ENCODE results near the gene VEZT. TPM values are rescaled to one million over a fixed set of nuclear protein-coding genes. Genes with fewer than 3 reads are reported as not detected.

VEZT gene
- total and polyA plus RNA-seq, 3 experiments from 2014 or later: 25.7 to 53.6 (median 46.8) TPM

- Mint-ChIP-seq H3K27me3 (no peaks in the 10 kb centered on the region), H3K4me3 (no peak overlapping the region), H3K9me3 (no peaks in the 10 kb centered on the region), H3K4me1 (peaks cover 28 to 56% (median 43%) of the 10 kb centered on the region in 3 donors), H3K36me3 (peaks cover 4 to 31% (median 11%) of the 10 kb centered on the region in 3 donors), H3K27ac (no peak overlapping the region)
- Histone ChIP-seq H3K9me3 (ENCODE audit: low read length) (no peaks in the 10 kb centered on the region), H3K36me3 (ENCODE audit: insufficient read depth, low read length) (no peaks in the 10 kb centered on the region), H3K4me3 (ENCODE audit: low read length) (no peak overlapping the region), H3K27me3 (ENCODE audit: insufficient read depth, low read length, poor library complexity, severe bottlenecking) (no peaks in the 10 kb centered on the region), H3K4me1 (ENCODE audit: insufficient read depth, low read length) (peaks cover 9% of the 10 kb centered on the region), H3K27ac (ENCODE audit: low read depth, low read length) (no peak overlapping the region)
- ChIA-PET CTCF (no interaction called here), POLR2A (no interaction called here)
- no peak for DNase-seq
Observed at GRCh38 chr12:95241761-95242506, 24.3 kb downstream of the VEZT start.

- ChIA-PET POLR2A (interaction anchor here (0.6 kb wide), 1 partner anchor 240 kb away, joined by 6 read pairs; the partner anchor contains the start of gene NDUFA12), CTCF (no interaction called here)
- Mint-ChIP-seq H3K4me1 (peaks cover 23 to 50% (median 40%) of the 10 kb centered on the region in 3 donors), H3K27ac (no peak overlapping the region), H3K27me3 (no peaks in the 10 kb centered on the region), H3K36me3 (peaks cover 4 to 26% (median 6%) of the 10 kb centered on the region in 3 donors), H3K9me3 (no peaks in the 10 kb centered on the region), H3K4me3 (no peak overlapping the region)
- H3K27ac ChIP-seq (ENCODE audit: low read depth, low read length): no peak overlapping the region
- H3K4me1 ChIP-seq (ENCODE audit: insufficient read depth, low read length): no peaks in the 10 kb centered on the region
- no peak overlapping the region for H3K4me3 ChIP-seq (ENCODE audit: low read length)
- no peaks in the 10 kb centered on the region for H3K27me3 ChIP-seq (ENCODE audit: insufficient read depth, low read length, poor library complexity, severe bottlenecking)
- DNase-seq: no peak
- no peaks in the 10 kb centered on the region for H3K36me3 ChIP-seq (ENCODE audit: insufficient read depth, low read length)
- no peaks in the 10 kb centered on the region for H3K9me3 ChIP-seq (ENCODE audit: low read length)
Observed at GRCh38 chr12:95243497-95244183, 26.0 kb downstream of the VEZT start.

GRCh38 chr12:95244350-95244749 lies 26.7 kb downstream of the VEZT start:
- Histone ChIP-seq H3K4me3 (ENCODE audit: low read length) (no peak overlapping the region), H3K27ac (ENCODE audit: low read depth, low read length) (no peak overlapping the region), H3K27me3 (ENCODE audit: insufficient read depth, low read length, poor library complexity, severe bottlenecking) (no peaks in the 10 kb centered on the region), H3K9me3 (ENCODE audit: low read length) (no peaks in the 10 kb centered on the region), H3K4me1 (ENCODE audit: insufficient read depth, low read length) (no peaks in the 10 kb centered on the region), H3K36me3 (ENCODE audit: insufficient read depth, low read length) (no peaks in the 10 kb centered on the region)
- H3K9me3 Mint-ChIP-seq: no peaks in the 10 kb centered on the region
- no peak for DNase-seq
- H3K36me3 Mint-ChIP-seq: peaks cover 4 to 26% (median 6%) of the 10 kb centered on the region in 3 donors
- ChIA-PET CTCF (no interaction called here), POLR2A (interaction anchor here (0.7 kb wide), 1 partner anchor 16 kb away, joined by 3 read pairs; no protein-coding TSS in a partner anchor)
- H3K27me3 Mint-ChIP-seq: no peaks in the 10 kb centered on the region
- H3K4me3 Mint-ChIP-seq: no peak overlapping the region
- peaks cover 21 to 48% (median 33%) of the 10 kb centered on the region in 3 donors for H3K4me1 Mint-ChIP-seq
- no peak overlapping the region for H3K27ac Mint-ChIP-seq

- no peak overlapping the region for H3K27ac ChIP-seq (ENCODE audit: low read depth, low read length)
- H3K4me1 ChIP-seq (ENCODE audit: insufficient read depth, low read length): no peaks in the 10 kb centered on the region
- H3K9me3 ChIP-seq (ENCODE audit: low read length): no peaks in the 10 kb centered on the region
- ChIA-PET POLR2A (no interaction called here), CTCF (no interaction called here)
- Mint-ChIP-seq H3K36me3 (peaks cover 5 to 26% (median 8%) of the 10 kb centered on the region in 3 donors), H3K4me1 (peaks cover 20 to 41% (median 40%) of the 10 kb centered on the region in 3 donors), H3K9me3 (no peaks in the 10 kb centered on the region), H3K4me3 (no peak overlapping the region), H3K27ac (peak overlapping the region in 2 of 8 donors; percentile 17 to 47), H3K27me3 (no peaks in the 10 kb centered on the region)
- no peaks in the 10 kb centered on the region for H3K27me3 ChIP-seq (ENCODE audit: insufficient read depth, low read length, poor library complexity, severe bottlenecking)
- no peak for DNase-seq
- H3K4me3 ChIP-seq (ENCODE audit: low read length): no peak overlapping the region
- no peaks in the 10 kb centered on the region for H3K36me3 ChIP-seq (ENCODE audit: insufficient read depth, low read length)
Observed at GRCh38 chr12:95248095-95248494, 30.5 kb downstream of the VEZT start.

GRCh38 chr12:95248604-95249360 lies 31.2 kb downstream of the VEZT start:
- CTCF ChIA-PET: no interaction called here

GRCh38 chr12:95253386-95253785 lies 35.8 kb downstream of the VEZT start:
- POLR2A ChIA-PET: no interaction called here

More at GRCh38 chr12:95248604-95249360, 31.2 kb downstream of the VEZT start:
- Mint-ChIP-seq H3K36me3 (peaks cover 7 to 27% (median 11%) of the 10 kb centered on the region in 3 donors), H3K9me3 (no peaks in the 10 kb centered on the region), H3K4me3 (no peak overlapping the region), H3K27ac (peak overlapping the region in 2 of 8 donors; percentile 47 to 59), H3K27me3 (no peaks in the 10 kb centered on the region), H3K4me1 (peaks cover 20 to 40% (median 37%) of the 10 kb centered on the region in 3 donors)
- no peak overlapping the region for H3K4me3 ChIP-seq (ENCODE audit: low read length)
- no peaks in the 10 kb centered on the region for H3K27me3 ChIP-seq (ENCODE audit: insufficient read depth, low read length, poor library complexity, severe bottlenecking)
- H3K27ac ChIP-seq (ENCODE audit: low read depth, low read length): no peak overlapping the region
- no peak for DNase-seq
- H3K9me3 ChIP-seq (ENCODE audit: low read length): no peaks in the 10 kb centered on the region
- POLR2A ChIA-PET: no interaction called here
- no peaks in the 10 kb centered on the region for H3K4me1 ChIP-seq (ENCODE audit: insufficient read depth, low read length)
- peaks cover 4% of the 10 kb centered on the region for H3K36me3 ChIP-seq (ENCODE audit: insufficient read depth, low read length)

GRCh38 chr12:95257541-95257940 lies 39.9 kb downstream of the VEZT start:
- H3K36me3 ChIP-seq (ENCODE audit: insufficient read depth, low read length): peaks cover 27% of the 10 kb centered on the region
- H3K36me3 Mint-ChIP-seq: peaks cover 9 to 71% (median 34%) of the 10 kb centered on the region in 3 donors
- ChIA-PET POLR2A (no interaction called here), CTCF (interaction anchor here (0.6 kb wide), 1 partner anchor 48 kb away, joined by 3 read pairs; no protein-coding TSS in a partner anchor)
- no peaks in the 10 kb centered on the region for H3K4me1 ChIP-seq (ENCODE audit: insufficient read depth, low read length)
- no peak overlapping the region for H3K27ac ChIP-seq (ENCODE audit: low read depth, low read length)
- H3K27ac Mint-ChIP-seq: no peak overlapping the region
- no peak overlapping the region for H3K4me3 Mint-ChIP-seq
- no peaks in the 10 kb centered on the region for H3K27me3 Mint-ChIP-seq
- peaks cover 0 to 4% (median 3%) of the 10 kb centered on the region in 3 donors for H3K4me1 Mint-ChIP-seq
- no peaks in the 10 kb centered on the region for H3K9me3 Mint-ChIP-seq
- no peak for DNase-seq
- no peaks in the 10 kb centered on the region for H3K27me3 ChIP-seq (ENCODE audit: insufficient read depth, low read length, poor library complexity, severe bottlenecking)
- H3K9me3 ChIP-seq (ENCODE audit: low read length): no peaks in the 10 kb centered on the region
- H3K4me3 ChIP-seq (ENCODE audit: low read length): no peak overlapping the region

More at GRCh38 chr12:95253386-95253785, 35.8 kb downstream of the VEZT start:
- no peak overlapping the region for H3K27ac Mint-ChIP-seq
- Histone ChIP-seq H3K27me3 (ENCODE audit: insufficient read depth, low read length, poor library complexity, severe bottlenecking) (no peaks in the 10 kb centered on the region), H3K4me1 (ENCODE audit: insufficient read depth, low read length) (no peaks in the 10 kb centered on the region), H3K9me3 (ENCODE audit: low read length) (no peaks in the 10 kb centered on the region), H3K4me3 (ENCODE audit: low read length) (no peak overlapping the region), H3K36me3 (ENCODE audit: insufficient read depth, low read length) (peaks cover 23% of the 10 kb centered on the region), H3K27ac (ENCODE audit: low read depth, low read length) (no peak overlapping the region)
- H3K36me3 Mint-ChIP-seq: peaks cover 9 to 55% (median 33%) of the 10 kb centered on the region in 3 donors
- no peak overlapping the region for H3K4me3 Mint-ChIP-seq
- peaks cover 9 to 21% (median 10%) of the 10 kb centered on the region in 3 donors for H3K4me1 Mint-ChIP-seq
- no peaks in the 10 kb centered on the region for H3K9me3 Mint-ChIP-seq
- CTCF ChIA-PET: interaction anchor here (1.2 kb wide), 1 partner anchor 281 kb away, joined by 3 read pairs; no protein-coding TSS in a partner anchor
- H3K27me3 Mint-ChIP-seq: no peaks in the 10 kb centered on the region
- no peak for DNase-seq
